GM18505 (cell line): Measurements from ENCODE around the gene SLC10A1.

ENCODE experiments used
- ATAC-seq: cut with Tn5 transposase; IDR thresholded peaks from one replicate; pipeline ENCODE4 v1.9.1; 2021; ENCODE audit not compliant: unreplicated experiment
- POLR2A ChIP-seq: IDR thresholded peaks from 4 replicates; pipeline ENCODE4 v1.6.1; 2011; ENCODE audit warnings: borderline replicate concordance; ENCODE audit not compliant: insufficient read depth, insufficient read length; ENCODE audit errors: extremely low read depth

Gene SLC10A1

GRCh38 chr14:69797573-69798338 is 715 bp upstream of the SLC10A1 start:
- no peak for TF ChIP-seq POLR2A
- no peak for ATAC-seq

DNA sequence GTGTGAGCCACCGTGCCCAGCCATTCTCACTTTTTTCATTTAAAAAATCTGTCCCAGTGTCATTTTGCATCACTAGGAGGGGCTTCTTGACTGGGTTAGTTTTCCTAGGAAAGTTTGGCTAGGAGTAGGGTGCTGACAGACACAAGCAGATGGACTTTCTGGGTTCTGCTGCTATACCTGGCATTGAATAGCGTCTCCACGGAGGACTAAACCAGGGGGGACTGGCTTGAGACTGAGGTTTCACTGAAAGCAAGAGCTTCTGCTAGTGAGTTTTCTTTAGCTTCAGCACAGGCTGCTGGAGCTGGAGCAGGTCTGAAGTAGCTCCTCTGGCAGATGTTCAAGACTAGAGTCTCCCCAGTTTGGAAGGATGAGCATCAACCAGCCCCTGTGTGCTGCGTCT is 1.4 kb downstream of the SLC10A1 start:
- no peak for ATAC-seq
- TF ChIP-seq POLR2A = no peak

DNA sequence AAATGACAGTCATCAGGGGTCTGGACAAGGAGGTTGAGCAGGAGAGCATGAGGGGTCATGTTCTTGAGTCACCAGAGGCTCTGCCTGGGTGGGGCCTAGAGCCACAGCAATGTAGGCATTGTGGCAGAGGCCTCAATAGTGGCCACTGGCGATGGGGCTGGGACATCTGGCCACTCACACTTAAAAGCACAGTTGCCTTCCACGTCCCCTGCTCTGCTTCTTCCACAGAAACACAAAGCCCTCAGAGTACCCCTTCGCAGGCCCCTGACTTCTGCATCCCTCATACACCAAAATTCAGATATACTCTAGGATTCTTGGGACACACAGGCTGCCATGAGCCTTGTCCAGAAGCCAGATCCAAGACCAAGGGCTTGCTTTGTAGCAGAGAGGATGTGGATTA is 2.2 kb downstream of the SLC10A1 start:
- TF ChIP-seq POLR2A = no peak
- ATAC-seq = no peak

DNA sequence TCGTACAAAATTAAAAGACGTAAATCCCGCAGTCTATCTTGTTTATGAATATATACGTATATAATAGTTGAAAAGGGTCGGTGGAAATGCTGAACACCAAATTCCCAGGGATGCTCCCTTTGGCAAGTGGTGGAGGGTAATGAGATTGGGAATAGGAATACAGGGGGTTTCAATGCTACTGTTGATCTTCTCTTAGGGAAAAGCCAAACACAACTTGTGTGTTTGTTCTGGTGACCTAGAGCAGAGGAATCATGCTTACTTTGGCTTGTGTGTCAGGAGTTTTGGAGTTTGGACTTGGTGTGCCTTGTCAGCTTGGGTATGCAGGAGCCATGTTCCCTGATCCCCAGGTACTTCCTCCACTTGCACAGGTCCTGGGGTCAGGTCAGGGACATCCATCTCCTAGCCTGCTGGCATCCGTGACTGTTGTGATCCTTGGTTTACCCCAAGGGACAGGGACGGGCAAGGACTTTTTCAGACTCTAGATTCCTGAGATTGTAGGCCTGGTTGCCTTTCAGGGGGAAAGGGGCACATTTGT is 4.1 kb downstream of the SLC10A1 start:
- no peak for ATAC-seq
- no peak for TF ChIP-seq POLR2A

- no peak for ATAC-seq
- no peak for TF ChIP-seq POLR2A
Measured at GRCh38 chr14:69789118-69789640, 7.9 kb downstream of the SLC10A1 start.

- TF ChIP-seq POLR2A = no peak
- no peak for ATAC-seq
Measured at GRCh38 chr14:69786603-69787002, 10.4 kb downstream of the SLC10A1 start.

DNA sequence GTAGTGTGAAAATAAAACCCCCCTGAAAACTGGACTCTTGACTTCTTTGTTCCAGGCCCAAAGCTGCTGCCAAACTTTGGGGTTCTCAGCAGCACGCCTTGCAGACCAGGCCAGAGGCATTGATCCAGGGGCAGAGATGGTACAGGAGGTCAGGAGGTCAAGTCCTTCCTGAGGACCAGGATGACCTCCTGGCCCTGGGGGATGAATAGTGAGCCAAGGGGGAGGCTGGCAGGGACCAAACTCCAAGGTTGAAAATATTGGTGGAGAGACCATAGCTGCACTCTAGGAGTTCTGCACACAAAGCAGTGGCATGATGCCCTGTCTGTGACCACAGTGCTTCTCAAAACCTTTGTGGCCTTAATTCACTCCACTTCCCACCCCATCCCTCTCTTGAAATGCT is 12.1 kb downstream of the SLC10A1 start:
- TF ChIP-seq POLR2A = no peak
- no peak for ATAC-seq

- no peak for TF ChIP-seq POLR2A
- no peak for ATAC-seq
Measured at GRCh38 chr14:69780952-69781351, 16.1 kb downstream of the SLC10A1 start.

- TF ChIP-seq POLR2A = no peak
- no peak for ATAC-seq
Measured at GRCh38 chr14:69780092-69780491, 16.9 kb downstream of the SLC10A1 start.

DNA sequence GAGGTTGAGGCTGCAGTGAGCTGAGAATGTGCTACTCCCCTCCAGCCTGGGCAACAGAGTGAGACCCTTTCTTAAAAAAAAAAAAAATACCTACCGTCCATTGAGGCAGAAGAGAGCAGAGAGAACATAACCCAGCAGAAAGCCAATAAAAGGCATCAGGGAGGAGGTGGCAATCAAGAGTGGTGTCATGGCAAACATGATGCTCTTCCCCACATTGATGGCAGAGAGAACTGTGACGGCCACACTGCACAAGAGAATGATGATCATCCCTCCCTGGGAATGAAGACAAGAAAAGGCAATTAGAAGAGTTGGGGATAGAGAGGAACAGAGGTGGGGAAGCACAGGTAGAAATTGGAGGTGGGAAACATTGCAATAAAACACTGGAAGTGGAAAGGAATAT is 18.0 kb downstream of the SLC10A1 start:
- no peak for TF ChIP-seq POLR2A
- no peak for ATAC-seq

DNA sequence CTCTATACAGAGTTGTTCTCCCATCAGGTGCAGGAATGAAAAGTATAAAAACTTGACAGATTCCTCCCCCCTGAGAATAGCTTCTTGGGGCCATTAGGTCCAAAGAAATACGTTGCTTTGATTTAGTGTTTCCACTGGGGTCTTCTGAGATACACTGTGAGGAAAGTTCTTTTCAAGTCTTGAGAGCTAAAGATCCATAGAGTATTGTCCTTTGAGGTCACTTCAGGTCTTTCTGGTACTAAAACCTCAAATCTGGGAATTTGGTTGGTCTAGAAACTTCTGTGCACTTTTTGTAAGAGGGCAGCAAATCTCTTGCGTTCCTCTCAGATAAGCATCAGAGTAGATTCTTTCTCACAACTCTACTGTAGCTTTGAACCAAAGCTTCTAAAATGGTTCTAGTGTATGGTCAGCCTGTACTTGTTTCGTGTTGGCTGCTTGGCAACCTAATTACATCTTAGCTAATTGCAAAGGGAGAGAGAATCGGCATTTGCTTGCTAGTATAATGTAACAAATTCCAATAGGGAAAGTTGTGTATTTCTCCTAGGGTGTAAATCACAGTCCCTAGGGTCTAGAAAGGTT is 20.1 kb downstream of the SLC10A1 start:
- TF ChIP-seq POLR2A = no peak
- ATAC-seq = no peak

DNA sequence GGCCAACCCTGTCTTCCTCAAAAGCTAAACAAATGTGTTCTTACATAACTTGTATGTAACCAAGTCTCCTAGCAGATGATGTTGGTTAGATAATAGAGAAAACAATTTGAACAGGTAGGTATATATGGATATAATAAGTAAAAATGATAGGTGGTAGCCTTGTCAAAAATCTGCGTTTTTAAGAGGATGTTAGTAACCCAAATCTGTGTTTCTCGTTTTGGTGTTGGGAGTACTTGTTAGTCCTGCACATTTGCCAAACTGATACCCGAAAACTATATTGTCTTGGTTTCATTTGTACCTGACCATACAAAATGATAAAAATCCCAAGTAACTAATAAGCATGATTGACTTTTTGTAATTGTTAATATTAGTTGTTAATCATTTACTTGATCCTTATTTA is 22.0 kb downstream of the SLC10A1 start:
- ATAC-seq = no peak

GRCh38 chr14:69773571-69774276 is 23.3 kb downstream of the SLC10A1 start:
- ATAC-seq = no peak
- no peak for TF ChIP-seq POLR2A

More for the DNA sequence above, 22.0 kb downstream of the SLC10A1 start:
- no peak for TF ChIP-seq POLR2A
